GM12865 (cell line): ENCODE data around the gene L1CAM.

Source experiments
- DNase-seq: peaks from one replicate; pipeline ENCODE4 v3.0.0; 2010; ENCODE audit warnings: low read depth
- H3K4me3 ChIP-seq: 2 replicates; pipeline ENCODE4 v1.5.1; 2011; ENCODE audit warnings: mild to moderate bottlenecking, low read depth, low read length, control low read depth
- TF ChIP-seq, protein P1 (sequence below): IDR thresholded peaks from 2 replicates; pipeline ENCODE4 v1.5.1; 2011; ENCODE audit warnings: low read length, control low read depth, low read depth, inconsistent platforms; ENCODE audit not compliant: insufficient read depth; ENCODE audit errors: missing control alignments

Gene L1CAM

DNA sequence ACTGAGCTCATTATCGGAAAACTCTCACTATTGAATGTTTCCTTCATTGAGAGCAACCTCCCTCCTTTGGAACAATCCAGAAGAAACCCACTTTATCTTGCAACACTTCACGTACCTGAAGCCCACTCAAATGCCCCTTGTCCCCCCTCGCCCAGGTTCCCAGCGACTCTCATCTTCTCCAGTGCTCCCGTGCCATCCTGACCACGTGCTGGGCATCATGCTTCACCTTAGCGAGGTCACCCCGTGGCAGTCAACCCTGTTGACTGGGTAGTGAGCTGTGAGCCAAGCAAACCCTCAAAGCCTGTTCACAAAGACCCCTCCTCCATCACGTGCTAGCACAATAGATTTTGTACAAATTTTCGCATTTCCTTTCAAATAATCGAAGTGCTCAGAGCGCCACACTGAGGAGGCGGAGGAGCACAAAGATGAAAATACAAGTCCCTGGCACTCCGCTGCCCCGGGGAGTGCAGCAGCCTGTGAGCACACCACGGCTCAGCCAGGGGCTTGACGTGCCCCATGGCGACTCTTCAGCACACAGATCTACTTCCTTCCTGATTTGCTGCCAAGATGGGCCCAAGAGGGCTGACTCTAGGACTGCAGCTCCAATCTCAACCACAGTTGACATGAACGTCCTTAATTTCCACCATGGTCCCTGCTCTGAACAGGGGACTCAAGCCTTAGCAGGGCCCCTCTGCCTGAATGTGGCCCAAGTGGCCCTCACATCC lies 71.2 kb downstream of the L1CAM start:
- TF ChIP-seq, protein P1, sequence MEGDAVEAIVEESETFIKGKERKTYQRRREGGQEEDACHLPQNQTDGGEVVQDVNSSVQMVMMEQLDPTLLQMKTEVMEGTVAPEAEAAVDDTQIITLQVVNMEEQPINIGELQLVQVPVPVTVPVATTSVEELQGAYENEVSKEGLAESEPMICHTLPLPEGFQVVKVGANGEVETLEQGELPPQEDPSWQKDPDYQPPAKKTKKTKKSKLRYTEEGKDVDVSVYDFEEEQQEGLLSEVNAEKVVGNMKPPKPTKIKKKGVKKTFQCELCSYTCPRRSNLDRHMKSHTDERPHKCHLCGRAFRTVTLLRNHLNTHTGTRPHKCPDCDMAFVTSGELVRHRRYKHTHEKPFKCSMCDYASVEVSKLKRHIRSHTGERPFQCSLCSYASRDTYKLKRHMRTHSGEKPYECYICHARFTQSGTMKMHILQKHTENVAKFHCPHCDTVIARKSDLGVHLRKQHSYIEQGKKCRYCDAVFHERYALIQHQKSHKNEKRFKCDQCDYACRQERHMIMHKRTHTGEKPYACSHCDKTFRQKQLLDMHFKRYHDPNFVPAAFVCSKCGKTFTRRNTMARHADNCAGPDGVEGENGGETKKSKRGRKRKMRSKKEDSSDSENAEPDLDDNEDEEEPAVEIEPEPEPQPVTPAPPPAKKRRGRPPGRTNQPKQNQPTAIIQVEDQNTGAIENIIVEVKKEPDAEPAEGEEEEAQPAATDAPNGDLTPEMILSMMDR, result no peak
- DNase-seq, result no peak
- H3K4me3 ChIP-seq, result no peak overlapping the region

DNA sequence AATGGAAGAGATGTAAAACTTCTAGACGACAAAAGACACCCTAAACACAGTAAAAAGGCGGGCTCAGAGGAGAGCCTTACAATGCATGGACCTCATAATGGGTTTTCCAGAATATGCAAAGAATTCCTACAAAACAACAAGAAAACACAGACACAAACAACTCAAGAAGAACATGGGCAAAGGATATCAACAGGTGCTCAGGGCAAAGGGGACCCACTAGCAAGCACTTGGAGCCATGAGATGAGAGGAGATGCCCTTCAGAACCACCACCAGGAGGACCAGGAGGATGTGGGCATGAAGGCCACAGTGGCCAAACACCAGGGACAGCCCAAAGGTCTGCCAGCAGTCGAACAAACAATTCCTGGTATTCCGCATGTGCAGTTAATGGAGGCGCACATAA lies 72.8 kb downstream of the L1CAM start:
- no peak overlapping the region for H3K4me3 ChIP-seq
- TF ChIP-seq, protein P1, result no peak
- no peak for DNase-seq

DNA sequence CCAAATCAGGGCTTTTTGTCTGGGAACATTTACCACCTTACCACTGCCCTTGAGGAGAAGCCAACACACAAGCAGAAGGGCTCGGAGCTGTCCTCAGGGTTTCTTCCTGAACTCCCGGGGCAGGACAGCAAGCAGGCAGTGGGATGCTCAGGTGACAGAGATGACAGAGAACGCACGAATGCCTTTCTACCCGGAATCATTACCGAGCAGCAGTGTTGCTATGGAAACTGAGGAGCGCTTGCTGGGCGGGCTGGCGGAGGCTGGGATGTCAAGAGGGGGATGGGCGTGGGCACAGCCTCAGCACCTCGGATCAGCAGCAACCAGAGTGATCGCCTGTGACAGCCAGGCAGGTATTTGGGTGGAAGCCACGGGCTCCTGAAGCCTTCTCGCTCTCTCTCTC lies 73.8 kb downstream of the L1CAM start:
- no peak for DNase-seq
- TF ChIP-seq, protein P1, result no peak
- no peak overlapping the region for H3K4me3 ChIP-seq
